GM21381 (cell line): Measurements from ENCODE around the gene KLHL1.

Source experiments
- ATAC-seq: cut with Tn5 transposase; IDR thresholded peaks from one replicate; pipeline ENCODE4 v1.9.1; 2021; ENCODE audit warnings: mild to moderate bottlenecking, moderate library complexity; ENCODE audit not compliant: unreplicated experiment

KLHL1 gene

GRCh38 chr13:69690999-69691398, 417.3 kb downstream of the KLHL1 start:
- ATAC-seq, result no peak

GRCh38 chr13:69683921-69684686, 424.1 kb downstream of the KLHL1 start:
- ATAC-seq, result no peak

GRCh38 chr13:69681722-69682121, 426.5 kb downstream of the KLHL1 start:
- ATAC-seq, result no peak

GRCh38 chr13:69677343-69677742, 430.9 kb downstream of the KLHL1 start:
- ATAC-seq, result no peak

GRCh38 chr13:69676286-69676685, 432.0 kb downstream of the KLHL1 start:
- no peak for ATAC-seq

- ATAC-seq, result no peak
These were observed 448.1 kb downstream of the KLHL1 start for GRCh38 chr13:69660155-69660554.

- ATAC-seq, result no peak
These were observed 450.6 kb downstream of the KLHL1 start for GRCh38 chr13:69657676-69658075.

GRCh38 chr13:69654392-69654791, 453.9 kb downstream of the KLHL1 start:
- no peak for ATAC-seq
